Measurements from ENCODE around the gene UBE2B.

GRCh38 chr5:134396274-134396673 lies 24.9 kb downstream of the UBE2B start:
- TF ChIP-seq SCRT1 (tag by site-specific recombination; IDR thresholded peaks at IDR 0.05; ENCODE audit: borderline replicate concordance), result no peak
- TF ChIP-seq, protein P1, sequence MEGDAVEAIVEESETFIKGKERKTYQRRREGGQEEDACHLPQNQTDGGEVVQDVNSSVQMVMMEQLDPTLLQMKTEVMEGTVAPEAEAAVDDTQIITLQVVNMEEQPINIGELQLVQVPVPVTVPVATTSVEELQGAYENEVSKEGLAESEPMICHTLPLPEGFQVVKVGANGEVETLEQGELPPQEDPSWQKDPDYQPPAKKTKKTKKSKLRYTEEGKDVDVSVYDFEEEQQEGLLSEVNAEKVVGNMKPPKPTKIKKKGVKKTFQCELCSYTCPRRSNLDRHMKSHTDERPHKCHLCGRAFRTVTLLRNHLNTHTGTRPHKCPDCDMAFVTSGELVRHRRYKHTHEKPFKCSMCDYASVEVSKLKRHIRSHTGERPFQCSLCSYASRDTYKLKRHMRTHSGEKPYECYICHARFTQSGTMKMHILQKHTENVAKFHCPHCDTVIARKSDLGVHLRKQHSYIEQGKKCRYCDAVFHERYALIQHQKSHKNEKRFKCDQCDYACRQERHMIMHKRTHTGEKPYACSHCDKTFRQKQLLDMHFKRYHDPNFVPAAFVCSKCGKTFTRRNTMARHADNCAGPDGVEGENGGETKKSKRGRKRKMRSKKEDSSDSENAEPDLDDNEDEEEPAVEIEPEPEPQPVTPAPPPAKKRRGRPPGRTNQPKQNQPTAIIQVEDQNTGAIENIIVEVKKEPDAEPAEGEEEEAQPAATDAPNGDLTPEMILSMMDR (tag by site-specific recombination; IDR thresholded peaks at IDR 0.05), result no peak
- no peak for TF ChIP-seq ZNF433 (tag by site-specific recombination; IDR thresholded peaks at IDR 0.05; ENCODE audit: low read depth)
- no peak for TF ChIP-seq ZSCAN30 (tag by site-specific recombination; IDR thresholded peaks at IDR 0.05)
- TF ChIP-seq ZNF704 (tag by site-specific recombination; IDR thresholded peaks at IDR 0.05), result no peak
- TF ChIP-seq, protein P2, sequence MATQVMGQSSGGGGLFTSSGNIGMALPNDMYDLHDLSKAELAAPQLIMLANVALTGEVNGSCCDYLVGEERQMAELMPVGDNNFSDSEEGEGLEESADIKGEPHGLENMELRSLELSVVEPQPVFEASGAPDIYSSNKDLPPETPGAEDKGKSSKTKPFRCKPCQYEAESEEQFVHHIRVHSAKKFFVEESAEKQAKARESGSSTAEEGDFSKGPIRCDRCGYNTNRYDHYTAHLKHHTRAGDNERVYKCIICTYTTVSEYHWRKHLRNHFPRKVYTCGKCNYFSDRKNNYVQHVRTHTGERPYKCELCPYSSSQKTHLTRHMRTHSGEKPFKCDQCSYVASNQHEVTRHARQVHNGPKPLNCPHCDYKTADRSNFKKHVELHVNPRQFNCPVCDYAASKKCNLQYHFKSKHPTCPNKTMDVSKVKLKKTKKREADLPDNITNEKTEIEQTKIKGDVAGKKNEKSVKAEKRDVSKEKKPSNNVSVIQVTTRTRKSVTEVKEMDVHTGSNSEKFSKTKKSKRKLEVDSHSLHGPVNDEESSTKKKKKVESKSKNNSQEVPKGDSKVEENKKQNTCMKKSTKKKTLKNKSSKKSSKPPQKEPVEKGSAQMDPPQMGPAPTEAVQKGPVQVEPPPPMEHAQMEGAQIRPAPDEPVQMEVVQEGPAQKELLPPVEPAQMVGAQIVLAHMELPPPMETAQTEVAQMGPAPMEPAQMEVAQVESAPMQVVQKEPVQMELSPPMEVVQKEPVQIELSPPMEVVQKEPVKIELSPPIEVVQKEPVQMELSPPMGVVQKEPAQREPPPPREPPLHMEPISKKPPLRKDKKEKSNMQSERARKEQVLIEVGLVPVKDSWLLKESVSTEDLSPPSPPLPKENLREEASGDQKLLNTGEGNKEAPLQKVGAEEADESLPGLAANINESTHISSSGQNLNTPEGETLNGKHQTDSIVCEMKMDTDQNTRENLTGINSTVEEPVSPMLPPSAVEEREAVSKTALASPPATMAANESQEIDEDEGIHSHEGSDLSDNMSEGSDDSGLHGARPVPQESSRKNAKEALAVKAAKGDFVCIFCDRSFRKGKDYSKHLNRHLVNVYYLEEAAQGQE (tag by site-specific recombination; IDR thresholded peaks at IDR 0.05), result no peak
- TF ChIP-seq, protein P3, sequence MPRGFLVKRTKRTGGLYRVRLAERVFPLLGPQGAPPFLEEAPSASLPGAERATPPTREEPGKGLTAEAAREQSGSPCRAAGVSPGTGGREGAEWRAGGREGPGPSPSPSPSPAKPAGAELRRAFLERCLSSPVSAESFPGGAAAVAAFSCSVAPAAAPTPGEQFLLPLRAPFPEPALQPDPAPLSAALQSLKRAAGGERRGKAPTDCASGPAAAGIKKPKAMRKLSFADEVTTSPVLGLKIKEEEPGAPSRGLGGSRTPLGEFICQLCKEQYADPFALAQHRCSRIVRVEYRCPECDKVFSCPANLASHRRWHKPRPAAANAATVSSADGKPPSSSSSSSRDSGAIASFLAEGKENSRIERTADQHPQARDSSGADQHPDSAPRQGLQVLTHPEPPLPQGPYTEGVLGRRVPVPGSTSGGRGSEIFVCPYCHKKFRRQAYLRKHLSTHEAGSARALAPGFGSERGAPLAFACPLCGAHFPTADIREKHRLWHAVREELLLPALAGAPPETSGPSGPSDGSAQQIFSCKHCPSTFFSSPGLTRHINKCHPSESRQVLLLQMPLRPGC (tag by site-specific recombination; IDR thresholded peaks at IDR 0.05), result no peak
- TF ChIP-seq PRDM10 (tag by site-specific recombination; IDR thresholded peaks at IDR 0.05), result no peak
- TF ChIP-seq, protein P4, sequence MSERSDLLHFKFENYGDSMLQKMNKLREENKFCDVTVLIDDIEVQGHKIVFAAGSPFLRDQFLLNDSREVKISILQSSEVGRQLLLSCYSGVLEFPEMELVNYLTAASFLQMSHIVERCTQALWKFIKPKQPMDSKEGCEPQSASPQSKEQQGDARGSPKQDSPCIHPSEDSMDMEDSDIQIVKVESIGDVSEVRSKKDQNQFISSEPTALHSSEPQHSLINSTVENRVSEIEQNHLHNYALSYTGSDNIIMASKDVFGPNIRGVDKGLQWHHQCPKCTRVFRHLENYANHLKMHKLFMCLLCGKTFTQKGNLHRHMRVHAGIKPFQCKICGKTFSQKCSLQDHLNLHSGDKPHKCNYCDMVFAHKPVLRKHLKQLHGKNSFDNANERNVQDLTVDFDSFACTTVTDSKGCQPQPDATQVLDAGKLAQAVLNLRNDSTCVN (tag by site-specific recombination; optimal IDR thresholded peaks at IDR 0.05), result no peak
- TF ChIP-seq GLI2 (tag by site-specific recombination; IDR thresholded peaks at IDR 0.05; ENCODE audit: borderline replicate concordance, low read depth), result no peak
- TF ChIP-seq SETDB1 (IDR thresholded peaks at IDR 0.05; ENCODE audit: insufficient read length, low read length), result no peak

Measured in HEK293 (cell line).